CD8-positive, alpha-beta memory T cell (primary cell): ENCODE data around the gene SLC27A2. TPM values are rescaled to one million over a fixed set of nuclear protein-coding genes. Genes with fewer than 3 reads are reported as not detected.

Experiments used
- CTCF ChIA-PET: fragments of 350-600 bp; sonication (Branson Sonifier 250); formaldehyde crosslinking; loops from one replicate; lab custom pipeline; 2021; ENCODE audit warnings: antibody characterized with exemption; lab: Charles Lee
- POLR2A ChIA-PET: fragments of 350-600 bp; sonication (Branson Sonifier 250); formaldehyde crosslinking; loops from one replicate; lab custom pipeline; 2021; ENCODE audit warnings: antibody characterized with exemption; lab: Charles Lee
- DNase-seq, 5 donors: peaks; one replicate each; pipeline versions ENCODE4 v3.0.0 to v3.0.0-alpha.2; 2020 to 2022; ENCODE audit warnings: mixed read lengths in 1 of 5
- H3K27ac ChIP-seq: one replicate; pipeline ENCODE4 v1.7.0; 2013; ENCODE audit warnings: low read depth, mild to moderate bottlenecking, low read length, moderate library complexity
- H3K27me3 ChIP-seq: 2 replicates; pipeline ENCODE4 v1.7.0; 2013; ENCODE audit warnings: low read length, mild to moderate bottlenecking; ENCODE audit not compliant: insufficient read depth, poor library complexity, severe bottlenecking
- H3K36me3 ChIP-seq: 2 replicates; pipeline ENCODE4 v1.7.0; 2013; ENCODE audit warnings: mild to moderate bottlenecking, low read length, moderate library complexity; ENCODE audit not compliant: insufficient read depth
- H3K4me1 ChIP-seq: 2 replicates; pipeline ENCODE4 v1.7.0; 2013; ENCODE audit warnings: mild to moderate bottlenecking, low read length, moderate library complexity; ENCODE audit not compliant: insufficient read depth
- H3K4me3 ChIP-seq: 2 replicates; pipeline ENCODE4 v1.7.0; 2013; ENCODE audit warnings: mild to moderate bottlenecking, low read length
- H3K9me3 ChIP-seq: 2 replicates; pipeline ENCODE4 v1.7.0; 2013; ENCODE audit warnings: mild to moderate bottlenecking, low read length
- H3K27ac Mint-ChIP-seq, 8 donors: one replicate each; pipeline ENCODE4 v1.8.0; 2020 to 2021; ENCODE audit warnings: mixed read lengths in 8 of 8, mild to moderate bottlenecking in 6 of 8, inconsistent platforms in 3 of 8, moderate library complexity in 3 of 8
- H3K27me3 Mint-ChIP-seq, 2 donors: one replicate each; pipeline ENCODE4 v1.8.0; 2020 to 2021; ENCODE audit warnings: mixed read lengths in 2 of 2, mild to moderate bottlenecking in 1 of 2, moderate library complexity in 1 of 2
- H3K36me3 Mint-ChIP-seq, 3 donors: one replicate each; pipeline ENCODE4 v1.8.0; 2020 to 2021; ENCODE audit warnings: mixed read lengths in 3 of 3, inconsistent platforms in 1 of 3, mild to moderate bottlenecking in 1 of 3
- H3K4me1 Mint-ChIP-seq, 3 donors: one replicate each; pipeline ENCODE4 v1.8.0; 2020 to 2021; ENCODE audit warnings: mixed read lengths in 3 of 3, inconsistent platforms in 1 of 3, mild to moderate bottlenecking in 1 of 3
- H3K4me3 Mint-ChIP-seq, 7 donors: one replicate each; pipeline ENCODE4 v1.8.0; 2020 to 2021; ENCODE audit warnings: mixed read lengths in 7 of 7, mild to moderate bottlenecking in 6 of 7, moderate library complexity in 4 of 7, inconsistent platforms in 2 of 7
- H3K9me3 Mint-ChIP-seq, 5 donors: one replicate each; pipeline ENCODE4 v1.8.0; 2020 to 2022; ENCODE audit warnings: mixed read lengths in 5 of 5, mild to moderate bottlenecking in 3 of 5, moderate library complexity in 2 of 5, inconsistent platforms in 1 of 5
- polyA plus RNA-seq: library from polyadenylated mRNA; unstranded; fragments of 300-500 nt; fragmentation: Illumina TruSeq; gene quantifications from one replicate; pipeline ENCODE4 v1.2.3, GENCODE V29; 2021
- total RNA-seq, 2 experiments: library from RNA; stranded (reverse); gene quantifications; one replicate each; pipeline ENCODE4 v1.2.3, GENCODE V29; 2021

The SLC27A2 gene
- total and polyA plus RNA-seq, 3 experiments from 2014 or later = 3.0 to 18.6 (median 16.6) TPM

GRCh38 chr15:50267577-50267976 is 85.6 kb downstream of the SLC27A2 start:
- H3K27me3 ChIP-seq = no peaks in the 10 kb centered on the region
- no peaks in the 10 kb centered on the region for H3K36me3 ChIP-seq
- H3K4me1 ChIP-seq = peaks cover 7% of the 10 kb centered on the region
- no peak overlapping the region for H3K27ac Mint-ChIP-seq
- H3K9me3 ChIP-seq = no peaks in the 10 kb centered on the region
- H3K27ac ChIP-seq = no peak overlapping the region
- H3K4me1 Mint-ChIP-seq = peaks cover 13 to 14% (median 13%) of the 10 kb centered on the region in 3 donors
- no peak for DNase-seq
- peaks cover 0 to 4% of the 10 kb centered on the region in 2 donors for H3K27me3 Mint-ChIP-seq
- ChIA-PET POLR2A (no interaction called here), CTCF (interaction anchor here (1.0 kb wide), 1 partner anchor 10 kb away, joined by 3 read pairs; no protein-coding TSS in a partner anchor)
- H3K4me3 Mint-ChIP-seq = no peak overlapping the region
- no peaks in the 10 kb centered on the region for H3K36me3 Mint-ChIP-seq
- peaks cover 0 to 3% (median 0%) of the 10 kb centered on the region in 5 donors for H3K9me3 Mint-ChIP-seq
- no peak overlapping the region for H3K4me3 ChIP-seq

- H3K27ac Mint-ChIP-seq = peak overlapping the region in 3 of 8 donors; percentile 21 to 30 (median 26)
- no peaks in the 10 kb centered on the region for H3K27me3 Mint-ChIP-seq
- peaks cover 0 to 7% (median 1%) of the 10 kb centered on the region in 3 donors for H3K36me3 Mint-ChIP-seq
- no peak overlapping the region for H3K4me3 Mint-ChIP-seq
- DNase-seq = no peak
- Histone ChIP-seq H3K4me1 (no peaks in the 10 kb centered on the region), H3K4me3 (no peak overlapping the region), H3K27ac (no peak overlapping the region), H3K9me3 (no peaks in the 10 kb centered on the region), H3K36me3 (no peaks in the 10 kb centered on the region), H3K27me3 (no peaks in the 10 kb centered on the region)
- no peaks in the 10 kb centered on the region for H3K9me3 Mint-ChIP-seq
- ChIA-PET CTCF (no interaction called here), POLR2A (no interaction called here)
- no peaks in the 10 kb centered on the region for H3K4me1 Mint-ChIP-seq
Observed at GRCh38 chr15:50275091-50275490, 93.1 kb downstream of the SLC27A2 start.

- Mint-ChIP-seq H3K9me3 (no peaks in the 10 kb centered on the region), H3K27ac (no peak overlapping the region), H3K36me3 (peaks cover 0 to 9% (median 1%) of the 10 kb centered on the region in 3 donors), H3K4me1 (no peaks in the 10 kb centered on the region), H3K27me3 (no peaks in the 10 kb centered on the region), H3K4me3 (no peak overlapping the region)
- no peak for DNase-seq
- Histone ChIP-seq H3K4me1 (no peaks in the 10 kb centered on the region), H3K27me3 (no peaks in the 10 kb centered on the region), H3K4me3 (no peak overlapping the region), H3K36me3 (no peaks in the 10 kb centered on the region), H3K9me3 (no peaks in the 10 kb centered on the region), H3K27ac (no peak overlapping the region)
- ChIA-PET CTCF (no interaction called here), POLR2A (no interaction called here)
Observed at GRCh38 chr15:50275908-50276307, 93.9 kb downstream of the SLC27A2 start.

- no peak overlapping the region for H3K27ac ChIP-seq
- H3K9me3 Mint-ChIP-seq = no peaks in the 10 kb centered on the region
- peak overlapping the region in 4 of 8 donors; percentile 9 to 64 (median 30) for H3K27ac Mint-ChIP-seq
- no peaks in the 10 kb centered on the region for H3K27me3 ChIP-seq
- no peak overlapping the region for H3K4me3 ChIP-seq
- no peaks in the 10 kb centered on the region for H3K9me3 ChIP-seq
- no peaks in the 10 kb centered on the region for H3K27me3 Mint-ChIP-seq
- H3K4me1 ChIP-seq = no peaks in the 10 kb centered on the region
- H3K4me3 Mint-ChIP-seq = no peak overlapping the region
- peaks cover 0 to 9% (median 1%) of the 10 kb centered on the region in 3 donors for H3K36me3 Mint-ChIP-seq
- DNase-seq = no peak
- H3K4me1 Mint-ChIP-seq = no peaks in the 10 kb centered on the region
- POLR2A ChIA-PET = no interaction called here
- no peaks in the 10 kb centered on the region for H3K36me3 ChIP-seq
- CTCF ChIA-PET = no interaction called here
Observed at GRCh38 chr15:50277370-50277769, 95.4 kb downstream of the SLC27A2 start.

GRCh38 chr15:50278496-50278895 is 96.5 kb downstream of the SLC27A2 start:
- H3K4me3 Mint-ChIP-seq = no peak overlapping the region
- Histone ChIP-seq H3K4me3 (no peak overlapping the region), H3K27ac (no peak overlapping the region), H3K36me3 (no peaks in the 10 kb centered on the region), H3K4me1 (no peaks in the 10 kb centered on the region), H3K9me3 (no peaks in the 10 kb centered on the region), H3K27me3 (no peaks in the 10 kb centered on the region)
- peaks cover 0 to 9% (median 1%) of the 10 kb centered on the region in 3 donors for H3K36me3 Mint-ChIP-seq
- POLR2A ChIA-PET = no interaction called here
- no peaks in the 10 kb centered on the region for H3K9me3 Mint-ChIP-seq
- H3K27me3 Mint-ChIP-seq = no peaks in the 10 kb centered on the region
- peak overlapping the region in 3 of 8 donors; percentile 20 to 58 (median 37) for H3K27ac Mint-ChIP-seq
- no peaks in the 10 kb centered on the region for H3K4me1 Mint-ChIP-seq
- CTCF ChIA-PET = interaction anchor here (1.2 kb wide), 1 partner anchor 97 kb away, joined by 3 read pairs; the partner anchor contains the start of gene SLC27A2
- no peak for DNase-seq

GRCh38 chr15:50280271-50280670 is 98.3 kb downstream of the SLC27A2 start:
- H3K27ac ChIP-seq = no peak overlapping the region
- H3K9me3 Mint-ChIP-seq = no peaks in the 10 kb centered on the region
- CTCF ChIA-PET = interaction anchor here (1.3 kb wide), 1 partner anchor 9 kb away, joined by 3 read pairs; no protein-coding TSS in a partner anchor
- peaks cover 0 to 19% (median 5%) of the 10 kb centered on the region in 3 donors for H3K36me3 Mint-ChIP-seq
- no peak overlapping the region for H3K4me3 Mint-ChIP-seq
- no peaks in the 10 kb centered on the region for H3K9me3 ChIP-seq
- no peaks in the 10 kb centered on the region for H3K36me3 ChIP-seq
- H3K27me3 ChIP-seq = no peaks in the 10 kb centered on the region
- peak overlapping the region in 2 of 8 donors; percentile 31 to 70 for H3K27ac Mint-ChIP-seq
- no peaks in the 10 kb centered on the region for H3K4me1 Mint-ChIP-seq
- POLR2A ChIA-PET = no interaction called here
- H3K4me1 ChIP-seq = no peaks in the 10 kb centered on the region
- DNase-seq = no peak
- no peak overlapping the region for H3K4me3 ChIP-seq
- no peaks in the 10 kb centered on the region for H3K27me3 Mint-ChIP-seq

GRCh38 chr15:50281427-50281826 is 99.4 kb downstream of the SLC27A2 start:
- Histone ChIP-seq H3K4me3 (no peak overlapping the region), H3K27ac (no peak overlapping the region), H3K9me3 (no peaks in the 10 kb centered on the region), H3K36me3 (peaks cover 5% of the 10 kb centered on the region), H3K27me3 (no peaks in the 10 kb centered on the region), H3K4me1 (no peaks in the 10 kb centered on the region)
- no peak overlapping the region for H3K27ac Mint-ChIP-seq
- H3K4me3 Mint-ChIP-seq = no peak overlapping the region
- H3K36me3 Mint-ChIP-seq = peaks cover 0 to 26% (median 4%) of the 10 kb centered on the region in 3 donors
- H3K4me1 Mint-ChIP-seq = no peaks in the 10 kb centered on the region
- ChIA-PET CTCF (no interaction called here), POLR2A (no interaction called here)
- no peaks in the 10 kb centered on the region for H3K9me3 Mint-ChIP-seq
- H3K27me3 Mint-ChIP-seq = no peaks in the 10 kb centered on the region
- DNase-seq = no peak
